ENCODE data around the gene ZNF217. TPM values are rescaled to one million over a fixed set of nuclear protein-coding genes. Genes with fewer than 3 reads are reported as not detected.
"Not testable (repeated sequence)": the region's sequence is repeated elsewhere in the genome, so short reads cannot be mapped to it uniquely, and the experiment has no call there.

The ZNF217 gene
- total RNA-seq, 1 experiment from 2014 or later: 19.2 TPM

GRCh38 chr20:53569005-53569404, 24.6 kb downstream of the ZNF217 start:
- no peak for DNase-seq (ENCODE audit: low spot score)

GRCh38 chr20:53568351-53568750, 25.3 kb downstream of the ZNF217 start:
- no peak for DNase-seq (ENCODE audit: low spot score)

- DNase-seq (ENCODE audit: low spot score): no peak
These were observed 26.2 kb downstream of the ZNF217 start for GRCh38 chr20:53567379-53567917.

GRCh38 chr20:53566623-53567022, 27.0 kb downstream of the ZNF217 start:
- DNase-seq (ENCODE audit: low spot score): not testable (repeated sequence)

DNA sequence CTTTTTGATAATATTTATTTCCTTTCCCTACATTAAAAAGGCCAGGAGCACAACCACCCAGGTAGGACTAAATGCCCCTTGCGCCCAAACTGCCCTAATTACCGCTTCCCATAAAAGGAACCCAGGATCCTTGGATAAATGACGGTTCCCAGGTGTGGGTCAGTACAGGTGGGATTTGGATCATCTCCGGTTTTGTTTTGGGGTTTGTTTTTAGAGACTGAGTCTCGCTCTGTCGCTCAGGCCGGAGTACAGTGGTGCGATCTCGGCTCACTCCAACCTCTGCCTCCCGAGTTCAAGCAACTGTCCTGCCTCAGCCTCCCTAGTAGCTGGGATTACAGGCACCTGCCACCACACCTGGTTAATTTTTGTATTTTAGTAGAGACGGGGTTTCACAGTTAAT, 28.4 kb downstream of the ZNF217 start:
- no peak for DNase-seq (ENCODE audit: low spot score)

GRCh38 chr20:53562104-53562764, 31.4 kb downstream of the ZNF217 start:
- DNase-seq (ENCODE audit: low spot score): not testable (repeated sequence)

DNA sequence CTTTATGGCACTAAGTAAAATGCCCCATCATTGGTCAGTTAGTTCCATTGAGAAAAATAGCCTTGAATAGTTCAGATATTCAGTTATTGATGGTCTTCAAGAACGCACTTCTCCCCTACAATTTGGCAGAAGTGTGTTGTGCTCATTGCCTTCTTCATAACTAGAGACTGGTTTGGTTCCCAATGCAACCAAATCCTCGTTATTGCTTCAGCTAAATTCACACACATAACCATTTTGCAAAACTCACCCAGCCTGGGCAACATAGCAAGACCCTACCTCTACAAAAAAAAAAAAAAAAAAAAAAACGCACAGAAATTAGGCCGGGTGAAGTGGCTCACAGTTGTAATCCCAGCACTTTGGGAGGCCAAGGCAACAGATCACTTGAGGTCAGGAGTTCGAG, 32.1 kb downstream of the ZNF217 start:
- DNase-seq (ENCODE audit: low spot score): no peak

- no peak for DNase-seq (ENCODE audit: low spot score)
These were observed 33.8 kb downstream of the ZNF217 start for GRCh38 chr20:53559816-53560215.

DNA sequence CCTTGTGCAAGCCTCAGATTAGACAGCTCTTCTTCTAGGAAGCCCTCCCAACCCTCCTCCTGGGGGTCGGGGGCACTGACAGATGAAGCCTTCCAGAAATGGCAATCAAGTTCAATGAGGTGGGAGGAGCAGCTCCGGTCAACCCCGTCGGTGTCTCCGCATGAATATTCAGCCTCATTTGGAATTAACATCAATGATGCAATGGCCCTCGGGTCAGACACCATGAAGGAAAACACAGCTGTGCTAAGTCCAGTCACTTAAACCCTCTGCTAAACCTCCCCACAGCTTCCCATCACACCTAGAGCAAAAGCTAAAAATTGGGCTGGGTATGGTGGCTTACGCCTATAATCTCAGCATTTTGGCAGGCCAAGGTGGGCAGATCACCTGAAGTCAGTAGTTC, 36.5 kb downstream of the ZNF217 start:
- DNase-seq (ENCODE audit: low spot score): no peak

- no peak for DNase-seq (ENCODE audit: low spot score)
These were observed 37.3 kb downstream of the ZNF217 start for GRCh38 chr20:53556267-53556897.

DNA sequence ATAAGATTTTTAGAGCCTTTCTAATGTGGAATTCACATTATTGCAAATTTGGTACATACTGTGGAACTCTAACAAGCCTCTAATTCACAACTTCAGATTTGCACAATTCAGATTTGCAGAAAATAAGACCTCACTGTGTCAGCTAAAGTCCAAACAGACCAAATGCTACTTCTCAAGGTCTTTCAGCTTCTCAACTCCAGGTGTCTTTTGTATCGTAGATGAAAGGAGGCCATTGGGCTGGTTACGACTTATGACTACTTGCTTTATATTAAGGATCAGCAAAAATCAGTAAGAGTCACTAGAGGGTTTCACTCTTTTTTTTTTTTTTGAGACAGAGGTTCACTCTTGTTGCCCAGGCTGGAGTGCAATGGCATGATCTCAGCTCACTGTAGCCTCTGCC, 37.8 kb downstream of the ZNF217 start:
- no peak for DNase-seq (ENCODE audit: low spot score)

- DNase-seq (ENCODE audit: low spot score): no peak
These were observed 38.6 kb downstream of the ZNF217 start for GRCh38 chr20:53555081-53555480.

DNA sequence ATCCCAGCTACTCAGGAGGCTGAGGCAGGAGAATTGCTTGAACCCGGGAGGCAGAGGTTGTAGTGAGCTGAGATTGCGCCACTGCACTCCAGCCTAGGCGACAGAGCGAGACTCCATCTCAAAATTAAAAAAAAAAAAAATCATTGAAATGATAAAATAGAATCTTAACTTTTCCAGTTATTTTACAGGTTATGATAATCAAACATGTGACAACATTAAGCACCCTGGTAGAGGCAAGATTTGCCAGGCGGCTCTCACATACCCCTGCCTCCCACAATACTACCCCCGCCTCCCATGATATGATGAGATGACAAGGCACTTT, 41.1 kb downstream of the ZNF217 start:
- not testable (repeated sequence) for DNase-seq (ENCODE audit: low spot score)

DNA sequence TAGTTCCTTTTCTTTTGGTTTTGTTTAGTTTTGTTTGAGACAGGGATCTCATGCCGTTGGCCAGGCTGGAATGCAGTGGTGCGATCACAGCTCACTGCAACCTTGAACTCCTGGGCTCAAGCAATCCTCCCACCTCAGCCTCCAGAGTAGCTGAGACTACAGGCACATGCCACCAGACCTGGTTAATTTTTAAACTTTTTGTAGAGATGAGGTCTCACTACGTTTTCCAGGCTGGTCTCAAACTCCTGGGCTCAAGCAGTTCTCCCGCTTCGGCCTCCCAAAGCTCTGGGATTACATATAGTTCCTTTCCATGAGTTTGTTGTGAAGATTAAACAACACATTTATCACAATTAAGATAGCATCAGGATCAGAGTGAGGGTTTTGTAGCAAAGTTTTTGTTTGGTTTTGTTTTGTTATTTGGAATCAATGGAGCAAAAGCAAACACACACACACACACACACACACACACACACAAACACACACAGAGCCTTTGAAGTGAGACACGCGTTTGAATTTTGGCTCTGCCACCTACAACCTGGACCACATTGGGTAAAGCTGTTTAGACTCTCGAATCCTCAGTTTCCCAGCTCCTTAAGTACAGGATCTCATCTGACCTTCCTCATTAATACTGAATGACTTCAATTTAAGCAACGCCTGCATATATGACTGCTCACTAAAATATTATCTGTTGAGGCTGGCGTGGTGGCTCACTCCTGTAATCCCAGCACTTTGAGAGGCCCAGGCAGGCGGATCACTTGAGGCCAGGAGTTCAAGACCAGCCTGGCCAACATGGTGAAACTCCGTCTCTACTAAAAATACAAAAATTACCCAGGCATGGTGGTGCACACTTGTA, 41.7 kb downstream of the ZNF217 start:
- not testable (repeated sequence) for DNase-seq (ENCODE audit: low spot score)

- DNase-seq (ENCODE audit: low spot score): no peak
These were observed 43.1 kb downstream of the ZNF217 start for GRCh38 chr20:53550280-53551187.

- DNase-seq (ENCODE audit: low spot score): peak; percentile 85
These were observed 45.9 kb downstream of the ZNF217 start for GRCh38 chr20:53547664-53548239.

DNA sequence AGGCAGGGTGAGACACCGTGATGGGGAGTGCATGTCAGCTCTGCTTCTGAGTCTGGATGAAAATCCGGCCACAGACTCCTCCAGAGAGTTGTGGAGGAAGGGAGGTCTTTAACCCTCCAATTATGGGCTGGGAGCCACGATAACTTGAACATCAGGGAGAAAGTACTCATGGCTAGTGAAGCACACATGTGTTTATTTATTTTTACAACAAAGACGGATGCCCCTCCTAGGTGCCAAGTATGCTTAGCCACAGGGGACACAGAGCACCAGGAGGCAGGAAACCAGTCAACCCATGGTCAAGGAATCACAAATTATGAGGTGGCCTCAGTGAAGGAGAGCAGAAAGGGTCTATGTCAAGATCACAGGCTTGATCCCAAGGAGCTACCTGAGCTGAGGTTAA, 54.1 kb downstream of the ZNF217 start:
- DNase-seq (ENCODE audit: low spot score): no peak

- not testable (repeated sequence) for DNase-seq (ENCODE audit: low spot score)
These were observed 57.3 kb downstream of the ZNF217 start for GRCh38 chr20:53536382-53536781.

DNA sequence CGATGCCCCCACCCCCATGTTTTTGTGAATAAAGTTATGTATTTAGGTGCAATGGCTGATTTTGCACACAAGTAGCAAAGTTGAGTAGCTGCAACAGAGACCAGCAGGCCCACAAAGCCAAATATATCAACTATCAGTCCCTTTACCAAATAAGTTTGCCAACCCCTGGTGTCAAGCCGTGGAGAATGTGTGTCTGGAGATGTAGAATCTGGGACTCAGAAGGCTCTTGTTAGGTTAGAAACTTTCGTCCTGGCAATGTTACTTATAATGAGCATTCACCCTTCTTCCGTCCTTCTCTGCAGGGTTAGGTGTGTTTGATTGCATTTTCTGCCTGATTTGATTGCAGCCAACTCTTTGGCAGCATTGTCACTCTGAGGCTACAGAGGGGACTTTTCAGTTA, 57.8 kb downstream of the ZNF217 start:
- DNase-seq (ENCODE audit: low spot score): no peak

DNA sequence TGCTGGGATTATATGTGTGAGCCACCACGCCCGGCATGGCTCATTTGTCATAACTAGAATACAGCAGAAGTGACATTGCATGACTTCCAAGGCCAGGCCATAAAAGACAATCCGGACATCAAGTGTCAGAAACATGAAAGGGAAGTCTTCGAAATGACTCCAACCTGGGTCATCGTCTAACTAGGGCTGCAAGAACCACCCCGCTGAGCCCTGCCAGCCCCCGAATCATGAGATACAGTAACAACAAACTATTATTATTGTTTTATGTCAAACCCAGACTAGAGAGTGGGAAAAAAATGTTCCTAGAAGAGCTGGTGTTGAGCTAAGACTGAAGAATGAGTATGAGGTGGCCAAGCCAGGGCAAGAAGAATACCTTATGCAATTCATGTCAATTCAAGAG, 59.6 kb downstream of the ZNF217 start:
- DNase-seq (ENCODE audit: low spot score): no peak

DNA sequence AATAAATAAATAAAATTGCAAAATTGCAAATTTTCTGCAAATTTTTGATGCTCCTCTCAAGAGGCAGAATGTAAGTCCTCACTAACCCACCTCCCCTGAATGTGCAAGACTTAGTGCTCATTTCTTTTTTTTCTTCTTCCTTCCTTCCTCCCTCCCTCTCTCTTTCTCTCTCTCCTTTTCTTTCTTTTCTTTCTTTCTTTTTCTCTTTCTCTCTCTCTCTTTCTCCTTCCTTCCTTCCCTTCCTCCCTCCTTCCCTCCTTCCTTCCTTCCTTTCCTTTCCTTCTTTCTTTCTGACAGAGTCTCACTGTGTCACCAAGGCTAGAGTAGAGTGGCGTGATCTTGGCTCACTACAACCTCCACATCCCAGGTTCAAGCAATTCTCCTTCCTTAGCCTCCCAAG, 60.1 kb downstream of the ZNF217 start:
- no peak for DNase-seq (ENCODE audit: low spot score)
